ENCODE data around the gene MIR17HG. TPM values are rescaled to one million over a fixed set of nuclear protein-coding genes. Genes with fewer than 3 reads are reported as not detected.

Gene MIR17HG
- 4.8 and 5.4 TPM in 2 replicates for total RNA-seq

GRCh38 chr13:91347202-91347995 is at the start of gene MIR17HG:
MIR17HG (plus strand) TSS chr13:91347687.

GRCh38 chr13:91398413-91399188 is 51.1 kb downstream of the MIR17HG start, which contains the start of gene GPC5:
GPC5 (plus strand) TSS chr13:91398621.

Other genes starting within 250 kb of the MIR17HG start
- 0.19 and 0.28 TPM in 2 replicates for gene GPC5, start 50.9 kb downstream of the MIR17HG start, total RNA-seq

Measured in regular cardiac myocyte (primary cell).